ENCODE data around the gene CD46.
"Not testable (repeated sequence)": the region's sequence is repeated elsewhere in the genome, so short reads cannot be mapped to it uniquely, and the experiment has no call there.

Gene CD46

DNA sequence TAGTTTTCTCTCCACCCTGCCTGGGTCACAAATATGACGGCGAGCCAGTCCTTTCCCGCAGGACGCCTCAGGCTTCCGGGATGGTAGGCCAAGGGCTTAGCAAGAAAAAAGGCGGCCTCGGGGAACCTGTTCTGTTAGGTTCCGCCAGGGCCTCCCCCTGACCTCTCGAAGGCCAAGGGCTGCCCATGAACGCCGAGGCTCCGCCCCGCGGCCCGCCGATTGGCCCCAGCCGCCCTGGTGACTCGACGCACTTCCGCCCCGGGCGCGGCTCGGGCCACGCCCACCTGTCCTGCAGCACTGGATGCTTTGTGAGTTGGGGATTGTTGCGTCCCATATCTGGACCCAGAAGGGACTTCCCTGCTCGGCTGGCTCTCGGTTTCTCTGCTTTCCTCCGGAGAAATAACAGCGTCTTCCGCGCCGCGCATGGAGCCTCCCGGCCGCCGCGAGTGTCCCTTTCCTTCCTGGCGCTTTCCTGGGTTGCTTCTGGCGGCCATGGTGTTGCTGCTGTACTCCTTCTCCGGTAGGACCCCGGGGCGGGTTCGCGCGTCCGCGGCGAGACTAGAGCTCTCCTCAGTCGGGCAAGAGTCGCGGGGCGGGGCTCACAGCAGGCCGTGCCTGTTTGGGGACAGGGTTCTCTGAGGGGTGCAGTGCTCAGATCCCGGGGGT is at the start of gene CD46:
TSS of gene CD46 (plus strand) at position 265 of the 666 bp plus-strand sequence. CDS start at position 424, 159 bp downstream.
- Histone ChIP-seq H3K4me3 (ENCODE audit: low read length in 2 of 2) (peak within 1 kb of the TSS; percentile 87 to 93), H3K9ac (ENCODE audit: low read depth in 1 of 2, low read length in 2 of 2) (peak within 1 kb of the TSS; percentile 91 to 96), H3K27me3 (ENCODE audit: control insufficient read depth in 2 of 2, insufficient read depth in 2 of 2, low read length in 2 of 2) (no peaks in the 10 kb centered on the region), H3K9me3 (ENCODE audit: control insufficient read depth in 2 of 2, low read length in 2 of 2) (no peaks in the 10 kb centered on the region), H3K4me1 (ENCODE audit: control insufficient read depth in 2 of 2, insufficient read depth in 2 of 2, low read length in 2 of 2) (peaks cover 31 to 34% of the 10 kb centered on the region in 2 donors), H3K36me3 (ENCODE audit: control insufficient read depth in 2 of 2, insufficient read depth in 2 of 2, low read length in 2 of 2) (peaks cover 0 to under 1% of the 10 kb centered on the region in 2 donors), H3K27ac (ENCODE audit: low read depth in 2 of 2, low read length in 2 of 2) (peak within 1 kb of the TSS; percentile 93 to 98)

DNA sequence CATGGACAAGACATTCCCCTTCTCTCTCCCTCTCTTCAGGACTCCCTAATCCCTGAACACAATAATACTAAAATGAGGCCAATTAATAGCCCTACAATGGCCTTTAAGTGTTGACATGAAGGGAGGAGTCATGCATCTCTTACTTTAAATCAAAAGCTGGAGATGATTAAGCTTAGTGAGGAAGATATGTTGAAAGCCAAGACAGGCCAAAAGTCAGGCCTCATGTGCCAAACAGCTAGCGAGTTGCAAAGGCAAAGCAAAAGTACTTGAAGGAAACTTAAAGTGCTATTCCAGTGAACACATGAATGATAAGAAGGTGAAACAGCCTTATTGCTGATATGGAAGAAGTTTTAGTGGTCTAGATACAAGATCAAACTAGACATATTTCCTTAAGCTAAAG is 49.5 kb upstream of the CD46 start:
- Histone ChIP-seq H3K36me3 (ENCODE audit: control insufficient read depth in 2 of 2, insufficient read depth in 2 of 2, low read length in 2 of 2) (no peaks in the 10 kb centered on the region), H3K27me3 (ENCODE audit: control insufficient read depth in 2 of 2, insufficient read depth in 2 of 2, low read length in 2 of 2) (no peaks in the 10 kb centered on the region), H3K4me1 (ENCODE audit: control insufficient read depth in 2 of 2, insufficient read depth in 2 of 2, low read length in 2 of 2) (no peaks in the 10 kb centered on the region), H3K9me3 (ENCODE audit: control insufficient read depth in 2 of 2, low read length in 2 of 2) (no peaks in the 10 kb centered on the region), H3K4me3 (ENCODE audit: low read length in 2 of 2) (no peak overlapping the region), H3K9ac (ENCODE audit: low read depth in 1 of 2, low read length in 2 of 2) (no peak overlapping the region), H3K27ac (ENCODE audit: low read depth in 2 of 2, low read length in 2 of 2) (no peak overlapping the region)

DNA sequence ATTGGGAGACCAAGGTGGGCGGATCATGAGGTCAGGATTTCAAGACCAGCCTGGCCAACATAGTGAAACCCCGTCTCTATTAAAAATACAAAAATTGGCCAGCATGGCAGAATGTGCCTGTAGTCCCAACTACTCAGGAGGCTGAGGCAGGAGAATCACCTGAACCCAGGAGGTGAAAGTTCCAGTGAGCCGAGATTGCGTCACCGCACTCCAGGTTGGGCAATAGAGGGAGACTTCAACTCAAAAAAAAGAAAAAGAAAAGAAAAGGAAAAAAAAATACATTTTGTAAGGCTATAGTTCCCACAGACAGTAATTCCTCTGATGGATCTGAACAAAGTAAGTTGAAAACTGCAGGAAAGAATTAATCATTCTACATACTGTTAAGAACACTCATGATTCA is 48.1 kb upstream of the CD46 start:
- no peak overlapping the region for H3K4me3 ChIP-seq (ENCODE audit: low read length in 2 of 2)
- H3K9me3 ChIP-seq (ENCODE audit: control insufficient read depth in 2 of 2, low read length in 2 of 2) = no peaks in the 10 kb centered on the region
- H3K4me1 ChIP-seq (ENCODE audit: control insufficient read depth in 2 of 2, insufficient read depth in 2 of 2, low read length in 2 of 2) = no peaks in the 10 kb centered on the region
- no peak overlapping the region for H3K9ac ChIP-seq (ENCODE audit: low read depth in 1 of 2, low read length in 2 of 2)
- H3K36me3 ChIP-seq (ENCODE audit: control insufficient read depth in 2 of 2, insufficient read depth in 2 of 2, low read length in 2 of 2) = no peaks in the 10 kb centered on the region
- no peaks in the 10 kb centered on the region for H3K27me3 ChIP-seq (ENCODE audit: control insufficient read depth in 2 of 2, insufficient read depth in 2 of 2, low read length in 2 of 2)
- H3K27ac ChIP-seq (ENCODE audit: low read depth in 2 of 2, low read length in 2 of 2) = no peak overlapping the region

DNA sequence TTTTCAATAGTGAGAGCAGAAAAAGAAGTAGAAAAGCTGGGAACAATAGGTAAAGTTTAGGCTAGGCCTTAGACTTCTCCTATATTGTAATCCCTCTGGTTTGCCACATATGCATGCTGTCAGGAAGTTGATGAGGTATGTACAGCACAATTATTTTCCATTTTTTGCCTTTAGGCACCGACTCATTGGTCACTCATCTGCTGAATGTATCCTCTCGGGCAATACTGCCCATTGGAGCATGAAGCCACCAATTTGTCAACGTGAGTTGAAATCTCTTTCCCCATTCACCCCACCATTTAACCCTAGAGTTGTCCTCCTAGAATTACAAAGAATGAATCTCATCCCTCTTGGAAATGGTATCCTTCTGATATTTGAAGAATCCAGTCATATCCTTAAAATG is 43.9 kb upstream of the CD46 start:
- not testable (repeated sequence) for H3K27ac ChIP-seq (ENCODE audit: low read depth in 2 of 2, low read length in 2 of 2); H3K27me3 ChIP-seq (ENCODE audit: control insufficient read depth in 2 of 2, insufficient read depth in 2 of 2, low read length in 2 of 2); H3K36me3 ChIP-seq (ENCODE audit: control insufficient read depth in 2 of 2, insufficient read depth in 2 of 2, low read length in 2 of 2); H3K4me3 ChIP-seq (ENCODE audit: low read length in 2 of 2); H3K4me1 ChIP-seq (ENCODE audit: control insufficient read depth in 2 of 2, insufficient read depth in 2 of 2, low read length in 2 of 2); H3K9ac ChIP-seq (ENCODE audit: low read depth in 1 of 2, low read length in 2 of 2); H3K9me3 ChIP-seq (ENCODE audit: control insufficient read depth in 2 of 2, low read length in 2 of 2)

DNA sequence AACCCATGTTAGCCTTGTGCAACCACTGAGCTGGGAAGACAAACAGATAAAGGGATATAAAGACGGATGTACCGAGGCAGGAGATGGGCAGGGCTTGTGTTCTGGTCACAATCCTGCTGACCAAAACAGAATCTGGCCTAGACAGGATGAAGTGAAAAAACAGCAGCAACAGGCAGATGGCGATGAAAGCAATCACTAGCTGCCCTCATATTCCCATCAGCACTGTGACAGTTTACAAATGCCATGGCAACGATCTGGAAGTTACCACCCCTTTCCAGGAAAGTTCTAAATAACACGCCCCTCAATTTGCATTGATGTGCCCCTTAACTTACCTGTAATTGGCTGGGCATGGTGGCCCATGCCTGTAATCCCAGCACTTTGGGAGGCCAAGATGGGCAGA is 40.6 kb upstream of the CD46 start:
- H3K36me3 ChIP-seq (ENCODE audit: control insufficient read depth in 2 of 2, insufficient read depth in 2 of 2, low read length in 2 of 2) = no peaks in the 10 kb centered on the region
- H3K4me3 ChIP-seq (ENCODE audit: low read length in 2 of 2) = no peak overlapping the region
- no peaks in the 10 kb centered on the region for H3K4me1 ChIP-seq (ENCODE audit: control insufficient read depth in 2 of 2, insufficient read depth in 2 of 2, low read length in 2 of 2)
- no peak overlapping the region for H3K9ac ChIP-seq (ENCODE audit: low read depth in 1 of 2, low read length in 2 of 2)
- H3K27ac ChIP-seq (ENCODE audit: low read depth in 2 of 2, low read length in 2 of 2) = no peak overlapping the region
- no peaks in the 10 kb centered on the region for H3K27me3 ChIP-seq (ENCODE audit: control insufficient read depth in 2 of 2, insufficient read depth in 2 of 2, low read length in 2 of 2)
- H3K9me3 ChIP-seq (ENCODE audit: control insufficient read depth in 2 of 2, low read length in 2 of 2) = no peaks in the 10 kb centered on the region

DNA sequence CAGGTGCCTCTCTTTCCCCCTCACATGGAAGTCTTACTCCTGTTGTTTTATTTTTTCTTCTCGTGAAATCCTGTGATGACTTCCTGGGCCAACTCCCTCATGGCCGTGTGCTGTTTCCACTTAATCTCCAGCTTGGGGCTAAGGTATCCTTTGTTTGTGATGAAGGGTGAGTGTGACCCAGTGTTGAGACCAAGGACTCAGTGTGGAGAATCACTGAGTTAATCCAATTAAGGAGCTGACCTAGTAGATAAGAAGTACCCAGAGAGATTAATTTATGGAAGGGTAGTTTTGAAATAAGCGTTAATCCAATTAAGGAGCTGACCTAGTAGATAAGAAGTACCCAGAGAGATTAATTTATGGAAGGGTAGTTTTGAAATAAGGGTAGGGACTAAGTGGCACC is 39.2 kb upstream of the CD46 start:
- H3K9ac ChIP-seq (ENCODE audit: low read depth in 1 of 2, low read length in 2 of 2); H3K27me3 ChIP-seq (ENCODE audit: control insufficient read depth in 2 of 2, insufficient read depth in 2 of 2, low read length in 2 of 2); H3K4me3 ChIP-seq (ENCODE audit: low read length in 2 of 2); H3K4me1 ChIP-seq (ENCODE audit: control insufficient read depth in 2 of 2, insufficient read depth in 2 of 2, low read length in 2 of 2); H3K9me3 ChIP-seq (ENCODE audit: control insufficient read depth in 2 of 2, low read length in 2 of 2); H3K36me3 ChIP-seq (ENCODE audit: control insufficient read depth in 2 of 2, insufficient read depth in 2 of 2, low read length in 2 of 2); H3K27ac ChIP-seq (ENCODE audit: low read depth in 2 of 2, low read length in 2 of 2): not testable (repeated sequence)

DNA sequence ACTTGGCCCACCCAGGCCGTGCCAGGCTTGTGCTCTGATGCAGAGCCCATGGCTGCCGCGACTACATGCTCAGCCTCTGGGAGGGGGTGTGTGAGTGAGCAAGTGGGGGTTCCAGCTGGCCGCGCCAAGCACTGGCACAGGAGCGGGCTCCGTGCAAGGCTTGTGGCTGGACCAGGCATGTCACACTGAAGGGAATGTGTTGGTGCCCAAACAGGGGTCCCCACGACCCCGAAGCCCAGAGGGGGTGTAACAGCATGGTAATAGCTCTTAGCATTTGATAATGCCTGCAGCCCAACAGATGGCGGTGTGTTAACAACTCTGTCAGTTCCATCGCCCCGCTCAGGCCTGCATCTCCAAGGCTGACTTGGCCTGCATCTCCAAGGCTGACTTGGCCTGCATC is 38.3 kb upstream of the CD46 start:
- H3K27me3 ChIP-seq (ENCODE audit: control insufficient read depth in 2 of 2, insufficient read depth in 2 of 2, low read length in 2 of 2) = no peaks in the 10 kb centered on the region
- no peaks in the 10 kb centered on the region for H3K4me1 ChIP-seq (ENCODE audit: control insufficient read depth in 2 of 2, insufficient read depth in 2 of 2, low read length in 2 of 2)
- no peak overlapping the region for H3K4me3 ChIP-seq (ENCODE audit: low read length in 2 of 2)
- H3K9me3 ChIP-seq (ENCODE audit: control insufficient read depth in 2 of 2, low read length in 2 of 2) = no peaks in the 10 kb centered on the region
- H3K9ac ChIP-seq (ENCODE audit: low read depth in 1 of 2, low read length in 2 of 2) = no peak overlapping the region
- H3K36me3 ChIP-seq (ENCODE audit: control insufficient read depth in 2 of 2, insufficient read depth in 2 of 2, low read length in 2 of 2) = no peaks in the 10 kb centered on the region
- H3K27ac ChIP-seq (ENCODE audit: low read depth in 2 of 2, low read length in 2 of 2) = no peak overlapping the region

DNA sequence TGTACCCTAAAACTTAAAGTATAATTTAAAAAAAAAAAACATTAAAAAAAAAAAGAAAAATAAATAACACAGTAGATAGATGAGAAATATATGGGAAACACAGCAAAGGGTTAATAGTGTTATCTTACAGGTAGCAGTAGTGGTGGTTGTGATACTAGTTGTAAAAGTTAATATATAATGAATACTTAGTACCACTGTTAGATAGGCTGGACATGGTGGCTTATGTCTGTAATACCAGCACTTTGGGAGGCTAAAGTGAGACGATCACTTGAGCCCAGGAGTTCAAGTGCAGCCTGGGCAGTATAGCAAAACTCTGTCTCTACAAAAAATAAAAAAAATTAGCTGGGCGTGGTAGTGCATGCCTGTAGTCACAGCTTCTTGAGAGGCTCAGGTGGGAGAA is 32.6 kb upstream of the CD46 start:
- H3K4me3 ChIP-seq (ENCODE audit: low read length in 2 of 2) = no peak overlapping the region
- H3K9ac ChIP-seq (ENCODE audit: low read depth in 1 of 2, low read length in 2 of 2) = no peak overlapping the region
- no peaks in the 10 kb centered on the region for H3K36me3 ChIP-seq (ENCODE audit: control insufficient read depth in 2 of 2, insufficient read depth in 2 of 2, low read length in 2 of 2)
- H3K4me1 ChIP-seq (ENCODE audit: control insufficient read depth in 2 of 2, insufficient read depth in 2 of 2, low read length in 2 of 2) = no peaks in the 10 kb centered on the region
- H3K9me3 ChIP-seq (ENCODE audit: control insufficient read depth in 2 of 2, low read length in 2 of 2) = no peaks in the 10 kb centered on the region
- H3K27me3 ChIP-seq (ENCODE audit: control insufficient read depth in 2 of 2, insufficient read depth in 2 of 2, low read length in 2 of 2) = no peaks in the 10 kb centered on the region
- no peak overlapping the region for H3K27ac ChIP-seq (ENCODE audit: low read depth in 2 of 2, low read length in 2 of 2)

DNA sequence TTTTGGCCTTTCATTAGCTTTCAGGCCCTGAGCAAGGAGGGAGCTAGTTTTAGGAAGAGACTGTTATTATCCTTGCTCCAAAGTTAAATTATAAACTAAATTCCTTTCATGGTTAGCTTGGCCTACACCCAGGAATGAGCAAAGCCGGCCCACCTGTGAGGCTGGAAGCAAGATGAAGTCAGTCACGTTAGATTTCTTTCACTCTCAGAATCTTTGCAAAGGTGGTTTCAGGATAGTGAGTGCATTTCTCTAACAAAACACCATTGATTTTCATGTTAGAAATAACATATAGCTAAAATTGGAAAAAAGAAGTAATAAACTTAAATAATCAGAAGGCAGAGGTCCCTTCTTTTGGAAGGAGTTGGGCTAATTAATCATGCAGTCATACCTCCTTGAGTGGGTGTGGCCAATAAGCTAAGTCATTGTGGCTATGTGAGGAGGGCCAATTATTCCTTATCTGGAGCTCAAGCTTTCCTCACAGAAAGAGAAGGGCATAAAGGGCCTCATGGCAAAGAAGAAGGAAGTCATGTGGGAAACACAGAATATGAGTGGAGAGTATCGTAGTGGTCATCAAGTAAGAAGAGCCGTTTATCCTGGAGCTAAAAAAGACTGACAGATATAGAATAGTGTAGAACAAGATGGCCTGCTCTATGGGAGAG is 23.5 kb upstream of the CD46 start:
- H3K36me3 ChIP-seq (ENCODE audit: control insufficient read depth in 2 of 2, insufficient read depth in 2 of 2, low read length in 2 of 2); H3K27ac ChIP-seq (ENCODE audit: low read depth in 2 of 2, low read length in 2 of 2); H3K9ac ChIP-seq (ENCODE audit: low read depth in 1 of 2, low read length in 2 of 2): not testable (repeated sequence)

DNA sequence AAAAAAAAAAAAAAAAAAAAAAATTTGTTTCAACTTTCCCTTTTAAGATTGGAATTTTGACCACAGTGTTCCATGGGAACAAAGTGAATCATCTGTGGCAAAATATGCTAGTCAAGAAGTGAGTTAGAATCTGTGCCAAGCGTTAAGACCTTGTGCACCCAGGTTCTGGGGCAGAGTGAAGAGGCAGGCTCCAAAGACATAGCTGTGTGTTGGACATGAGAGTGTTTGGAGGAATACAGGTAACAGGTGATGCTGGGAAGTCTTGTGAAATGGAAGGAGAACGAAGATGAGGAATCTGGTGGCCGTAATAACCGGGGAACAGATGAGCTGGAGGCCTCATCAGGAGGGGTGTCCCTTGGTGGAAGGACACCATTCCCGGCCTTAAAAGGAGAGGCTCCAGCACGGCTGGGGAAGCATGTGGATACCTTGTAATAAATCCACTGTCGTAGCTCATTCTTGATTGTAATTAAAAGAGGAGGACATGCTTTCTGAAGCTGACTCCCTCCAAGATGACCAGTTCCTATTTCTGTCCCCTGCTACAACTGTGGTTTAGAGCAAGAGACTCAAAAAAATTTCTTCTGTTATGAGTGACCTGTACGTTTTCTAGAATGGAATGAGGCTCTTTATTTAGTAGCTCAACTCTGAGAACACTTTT is 14.2 kb upstream of the CD46 start:
- not testable (repeated sequence) for H3K9ac ChIP-seq (ENCODE audit: low read depth in 1 of 2, low read length in 2 of 2); H3K27me3 ChIP-seq (ENCODE audit: control insufficient read depth in 2 of 2, insufficient read depth in 2 of 2, low read length in 2 of 2); H3K4me1 ChIP-seq (ENCODE audit: control insufficient read depth in 2 of 2, insufficient read depth in 2 of 2, low read length in 2 of 2); H3K9me3 ChIP-seq (ENCODE audit: control insufficient read depth in 2 of 2, low read length in 2 of 2); H3K4me3 ChIP-seq (ENCODE audit: low read length in 2 of 2); H3K27ac ChIP-seq (ENCODE audit: low read depth in 2 of 2, low read length in 2 of 2); H3K36me3 ChIP-seq (ENCODE audit: control insufficient read depth in 2 of 2, insufficient read depth in 2 of 2, low read length in 2 of 2)

More for the DNA sequence above, 23.5 kb upstream of the CD46 start:
- not testable (repeated sequence) for H3K4me1 ChIP-seq (ENCODE audit: control insufficient read depth in 2 of 2, insufficient read depth in 2 of 2, low read length in 2 of 2); H3K27me3 ChIP-seq (ENCODE audit: control insufficient read depth in 2 of 2, insufficient read depth in 2 of 2, low read length in 2 of 2); H3K9me3 ChIP-seq (ENCODE audit: control insufficient read depth in 2 of 2, low read length in 2 of 2); H3K4me3 ChIP-seq (ENCODE audit: low read length in 2 of 2)
